MM.1S (cell line): ENCODE data around the gene KLHL25.

ENCODE experiments used
- CTCF ChIP-seq: fragments of 300-600 bp; sonication (generic); IDR thresholded peaks from 2 replicates; pipeline ENCODE4 v1.5.1; 2016; ENCODE audit warnings: antibody characterized with exemption, low read length, mixed read lengths
- EZH2 ChIP-seq: fragments of 300-600 bp; sonication (generic); optimal IDR thresholded peaks from 2 replicates; pipeline ENCODE3; 2017; ENCODE audit warnings: low read depth, mild to moderate bottlenecking, antibody characterized with exemption, low read length, mixed read lengths

GRCh38 chr15:85761635-85762034 is 33.1 kb downstream of the KLHL25 start:
- no peak for TF ChIP-seq CTCF
- no peak for TF ChIP-seq EZH2
